Ramos (cell line): ENCODE measurements around the gene CEBPE.

ENCODE experiments used
- in situ Hi-C: fragments of 300-500 bp; cut with MboI; formaldehyde crosslinking; loops from one replicate; pipeline ENCODE4 v1.14.3; 2022; ENCODE audit warnings: low sequenced_read_pairs; ENCODE audit not compliant: unreplicated experiment

Gene CEBPE

DNA sequence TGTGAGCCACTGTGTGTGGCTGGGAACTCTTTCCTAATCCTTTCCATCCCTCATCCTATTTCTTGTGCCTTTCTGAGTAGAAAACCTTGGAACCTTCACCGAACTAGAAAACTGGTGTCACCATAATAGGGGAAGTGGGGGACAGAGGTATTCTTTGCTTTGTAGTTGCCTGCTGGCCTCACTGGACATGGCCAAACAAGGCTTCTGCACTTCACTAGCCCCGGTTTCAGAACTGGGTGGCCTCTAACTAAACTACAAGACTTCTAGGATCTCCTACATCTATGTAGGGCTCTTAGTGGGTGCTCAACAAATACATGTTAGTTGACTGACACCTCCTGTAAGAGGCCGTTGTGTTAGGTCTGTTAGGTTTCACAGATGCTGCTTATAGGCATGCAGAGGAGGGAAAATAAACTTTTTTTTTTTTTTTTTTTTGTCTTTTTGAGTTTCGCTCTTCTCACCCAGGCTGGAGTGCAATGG lies 13.7 kb downstream of the CEBPE start:
- in situ Hi-C loops, result no loop called here

DNA sequence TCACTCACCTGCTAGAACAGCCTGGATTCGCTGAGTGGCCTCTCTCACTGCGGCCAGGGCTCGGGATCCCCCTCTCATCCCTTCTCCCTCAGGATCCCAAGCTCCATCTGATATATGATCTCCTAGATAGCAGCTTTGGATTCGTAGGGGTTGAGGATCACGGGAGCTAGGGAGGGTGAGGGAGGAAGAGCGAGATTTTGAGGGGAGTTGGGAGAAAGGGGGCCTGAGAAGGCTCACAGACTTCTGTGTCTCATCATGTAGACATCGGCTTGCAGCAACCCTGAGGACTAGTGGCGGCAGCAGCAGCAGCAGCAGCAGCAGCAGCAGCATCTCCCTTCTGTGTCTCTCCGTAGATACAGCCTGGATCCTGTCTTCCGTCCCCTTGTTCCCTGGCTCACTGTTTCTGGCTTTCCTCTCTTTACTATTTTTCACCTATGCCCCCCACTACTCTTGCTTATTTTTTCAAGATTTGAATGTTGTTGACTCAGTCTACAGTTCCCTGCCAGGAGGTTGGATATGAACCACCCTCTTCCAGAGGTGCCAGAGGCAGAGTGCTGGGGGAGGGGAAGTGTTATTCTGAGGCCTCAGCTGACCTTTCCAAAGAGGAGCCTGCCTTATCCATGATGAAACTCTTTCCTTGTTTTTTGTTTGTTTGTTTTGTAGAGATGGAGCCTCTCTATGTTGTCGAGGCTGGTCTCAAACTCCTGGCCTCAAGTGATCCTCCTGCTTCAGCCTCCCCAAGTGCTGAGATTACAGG lies 14.3 kb downstream of the CEBPE start, which contains the start of gene CIROP:
Gene CIROP (minus strand): TSS at position 399 of the 757 bp plus-strand sequence. CDS start 69 bp downstream, at position 330.
- in situ Hi-C loops, result no loop called here

DNA sequence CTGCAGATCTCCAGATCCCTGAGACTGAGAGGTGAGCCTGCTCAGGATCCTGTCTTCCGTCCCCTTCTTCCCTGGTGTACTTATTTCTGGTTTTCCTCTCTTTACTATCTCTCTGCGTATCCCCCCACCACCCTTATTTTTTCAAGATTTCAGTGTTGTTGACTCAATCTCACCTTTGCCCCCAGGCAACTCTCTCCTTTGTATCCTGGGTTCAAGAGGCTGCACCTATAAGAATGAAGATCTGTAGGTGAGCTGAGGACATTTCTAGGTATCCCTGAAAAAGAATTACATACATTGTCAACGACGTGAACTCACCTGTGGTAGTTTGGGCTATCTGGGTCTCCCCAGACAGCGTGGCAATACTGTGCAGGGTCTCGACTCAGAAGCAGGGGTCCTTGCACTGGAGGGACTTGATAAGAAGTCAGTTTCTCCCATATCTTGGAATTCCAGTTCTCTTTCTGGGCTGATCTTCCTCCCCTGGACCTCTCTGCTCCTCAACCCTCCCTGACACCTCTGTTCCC lies 14.9 kb downstream of the CEBPE start:
- in situ Hi-C loops, result no loop called here

DNA sequence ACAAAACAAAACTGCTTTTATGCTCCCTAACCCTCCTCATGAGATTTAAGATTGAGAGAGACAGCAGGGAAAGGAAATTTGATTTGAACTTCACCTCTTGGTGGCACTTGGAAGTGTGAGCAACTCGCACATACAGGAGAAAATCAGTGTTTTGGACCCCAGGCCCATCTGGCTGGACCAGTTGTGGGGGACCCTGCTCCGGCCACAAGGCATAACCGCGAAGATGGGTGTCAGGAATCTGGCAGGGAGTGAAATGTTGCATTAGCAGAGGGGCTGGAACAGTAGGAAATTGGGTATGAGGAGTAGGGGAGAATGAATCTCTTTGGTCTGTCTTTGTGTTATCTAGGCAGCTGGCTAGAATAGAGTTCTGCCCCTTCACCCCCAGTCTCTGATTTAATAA lies 15.5 kb downstream of the CEBPE start:
- in situ Hi-C loops, result no loop called here

DNA sequence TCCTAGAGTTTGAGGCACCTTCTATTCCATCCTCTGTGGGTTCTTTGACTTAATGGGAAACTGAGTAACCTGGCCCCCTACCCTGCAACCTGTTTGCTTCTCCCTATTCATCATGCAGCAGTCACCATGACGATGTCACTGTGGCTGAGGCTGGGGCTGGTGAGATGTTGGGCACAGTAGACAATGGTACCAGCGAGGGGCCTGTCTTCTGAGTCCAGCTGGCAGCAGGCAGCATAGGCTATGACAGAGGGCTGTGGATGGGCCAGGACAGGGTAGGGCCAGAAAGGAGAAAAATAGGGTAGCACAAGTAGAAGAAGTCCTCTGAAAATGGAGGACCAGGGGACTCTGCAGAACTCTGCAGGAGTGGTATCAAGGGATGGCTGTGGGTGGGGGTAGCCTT lies 16.3 kb downstream of the CEBPE start:
- in situ Hi-C loops, result no loop called here

DNA sequence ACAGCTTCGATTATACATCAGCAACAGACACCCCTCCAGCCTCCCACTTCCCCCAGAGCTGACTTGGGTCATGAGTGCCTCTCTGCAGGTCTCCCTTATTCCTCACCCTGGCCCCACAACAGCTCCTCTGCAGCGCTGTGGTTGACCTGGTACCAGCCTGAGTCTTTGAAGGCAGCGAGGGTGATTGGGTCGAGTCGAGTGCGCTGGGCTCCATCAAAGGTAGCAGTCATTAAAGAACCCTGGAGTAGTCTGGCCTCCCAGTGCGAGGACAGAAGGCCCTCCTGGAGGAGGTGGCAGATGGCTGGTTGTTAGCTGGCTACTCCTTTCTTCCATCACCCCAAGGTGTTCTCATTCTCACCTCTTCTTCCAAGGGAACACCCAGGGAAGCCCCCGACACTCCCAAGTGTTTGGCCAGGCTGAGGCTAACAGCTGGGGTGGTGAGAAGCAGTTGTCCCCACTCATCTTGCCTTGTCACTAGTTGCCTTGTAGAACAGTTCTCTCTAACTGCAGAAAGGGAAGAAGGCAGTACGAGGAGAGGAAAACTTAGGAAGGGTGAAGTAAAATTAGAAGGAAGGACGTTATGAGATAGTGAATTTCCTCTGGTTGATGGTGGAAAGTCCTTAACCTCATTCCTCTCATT lies 16.9 kb downstream of the CEBPE start:
- in situ Hi-C loops, result no loop called here

DNA sequence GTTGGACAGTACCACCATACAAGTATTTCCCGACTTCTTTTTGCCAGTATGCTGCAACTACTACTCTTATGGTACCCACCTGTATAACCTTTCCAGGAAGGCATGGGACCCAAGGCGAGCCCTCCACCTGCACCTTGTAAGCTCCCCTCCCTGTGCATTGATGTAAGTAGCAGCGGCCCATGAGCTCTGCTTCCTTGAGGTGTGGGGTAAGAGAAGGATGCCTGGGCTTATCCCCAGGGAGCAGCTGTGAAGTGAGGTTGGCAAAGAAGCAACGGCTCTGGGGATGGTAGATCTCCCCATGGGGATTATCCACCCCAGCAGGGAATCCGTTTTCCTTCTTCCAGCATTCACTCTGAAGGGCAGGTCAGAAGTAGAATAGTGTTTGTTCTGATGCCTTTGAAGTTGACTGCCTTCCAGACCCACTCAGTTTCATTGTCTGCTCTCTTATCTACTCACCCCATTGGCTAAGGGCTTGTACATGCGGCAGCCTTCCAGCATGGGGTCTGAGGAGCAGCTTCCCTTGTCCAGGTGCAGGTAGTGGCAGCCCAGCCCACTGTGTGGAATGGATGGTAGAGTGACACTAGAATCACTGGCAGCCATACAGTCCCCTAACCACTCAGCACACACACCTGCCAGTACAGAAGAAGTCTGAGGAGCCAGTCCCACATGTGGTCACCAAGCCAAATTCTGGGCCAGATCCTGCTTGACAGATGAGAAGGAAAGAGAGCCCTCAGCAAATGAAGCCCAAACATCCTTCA lies 17.7 kb downstream of the CEBPE start:
- in situ Hi-C loops, result no loop called here

DNA sequence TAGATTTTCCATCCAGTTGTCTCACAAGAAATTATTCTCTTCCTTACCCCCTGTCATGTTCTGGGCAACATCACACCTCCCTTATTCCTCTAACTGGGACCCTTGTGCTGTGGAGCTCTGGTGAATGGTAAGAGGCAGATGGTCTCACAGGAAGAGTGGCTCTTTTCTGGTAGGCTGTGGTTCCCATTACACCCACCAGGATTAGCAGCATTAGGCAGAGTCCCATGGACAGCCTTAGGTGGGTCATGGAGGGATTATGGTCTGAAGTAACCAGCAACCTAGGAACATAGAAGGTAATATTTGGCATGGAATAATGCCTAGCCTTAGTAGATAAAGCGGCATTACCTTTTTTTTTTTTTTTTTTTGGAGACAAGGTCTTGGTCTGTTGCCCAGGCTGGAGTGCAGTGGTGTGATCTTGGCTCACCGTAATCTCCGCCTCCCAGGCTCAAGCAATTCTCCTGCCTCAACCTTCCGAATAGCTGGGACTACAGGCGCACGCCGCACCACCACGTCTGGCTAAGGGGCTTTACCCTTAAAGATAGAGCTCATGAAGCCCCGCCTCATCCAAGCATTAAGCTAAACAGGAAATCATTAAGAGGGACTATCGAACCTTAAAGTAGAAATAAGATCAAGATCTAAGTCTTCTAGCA lies 19.7 kb downstream of the CEBPE start:
- in situ Hi-C loops, result no loop called here

DNA sequence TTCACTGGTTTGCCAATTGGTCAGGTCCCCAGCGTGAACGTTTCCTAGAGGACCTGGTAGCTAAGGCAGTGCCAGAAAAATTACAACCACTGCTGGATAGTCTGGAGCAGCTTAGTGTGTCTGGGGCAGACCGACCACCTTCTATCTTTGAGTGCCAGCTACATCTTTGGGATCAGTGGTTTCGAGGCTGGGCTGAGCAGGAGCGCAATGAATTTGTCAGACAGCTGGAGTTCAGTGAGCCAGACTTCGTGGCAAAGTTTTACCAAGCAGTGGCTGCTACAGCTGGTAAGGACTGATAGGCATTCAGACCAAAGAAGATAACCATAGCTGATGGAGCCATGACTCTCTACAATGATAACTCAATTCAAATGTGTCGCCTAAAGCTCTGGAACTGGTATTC lies 21.3 kb downstream of the CEBPE start:
- in situ Hi-C loops, result no loop called here

DNA sequence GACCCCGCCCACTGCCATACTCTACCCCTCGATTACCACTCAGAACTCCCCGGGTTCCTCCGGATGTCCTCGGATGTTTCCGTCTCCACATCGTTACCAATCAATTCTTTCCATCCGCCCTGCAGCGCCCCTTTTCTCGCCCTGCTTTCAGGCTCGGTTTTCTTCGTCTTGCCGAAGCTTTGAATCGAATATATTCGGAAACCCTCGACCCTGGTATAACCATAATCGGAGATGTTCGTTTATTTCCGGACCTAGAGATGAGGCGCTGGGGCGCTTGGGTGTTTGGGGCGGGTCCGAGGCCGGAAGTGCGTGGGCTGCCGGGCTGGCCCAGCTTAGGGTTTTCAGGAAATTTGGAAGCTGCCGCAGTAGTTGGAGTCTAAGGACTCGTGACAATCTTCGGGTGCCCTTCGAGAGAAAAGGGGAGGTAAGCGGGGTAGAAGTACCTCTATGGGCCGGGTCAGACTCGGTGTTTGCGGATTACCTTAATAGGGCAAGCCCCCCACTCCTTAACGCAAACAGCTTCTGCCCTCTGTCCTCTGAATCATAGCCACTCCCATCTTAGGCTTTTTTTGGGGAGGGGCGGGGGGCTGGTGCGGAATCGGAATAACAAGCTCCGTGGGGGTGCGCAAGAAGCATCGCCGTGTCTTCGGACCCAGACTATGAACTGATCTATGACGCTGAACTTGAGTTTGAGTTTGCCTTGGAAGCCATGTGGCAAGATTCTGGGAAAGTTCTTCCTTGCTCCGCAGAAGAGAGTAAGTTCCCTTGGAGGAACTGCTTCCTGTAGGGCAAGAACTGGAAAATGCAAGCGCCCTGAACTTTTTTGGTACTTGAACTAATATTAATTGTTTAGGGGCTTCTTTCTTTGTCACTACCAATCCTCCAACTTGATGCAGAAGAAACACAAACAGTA lies 23.6 kb downstream of the CEBPE start, which contains the start of gene C14orf119:
Gene C14orf119 (plus strand): TSS at position 310 of the 913 bp plus-strand sequence. CDS start 2,154 bp downstream, outside the sequence.
- in situ Hi-C loops, result no loop called here

DNA sequence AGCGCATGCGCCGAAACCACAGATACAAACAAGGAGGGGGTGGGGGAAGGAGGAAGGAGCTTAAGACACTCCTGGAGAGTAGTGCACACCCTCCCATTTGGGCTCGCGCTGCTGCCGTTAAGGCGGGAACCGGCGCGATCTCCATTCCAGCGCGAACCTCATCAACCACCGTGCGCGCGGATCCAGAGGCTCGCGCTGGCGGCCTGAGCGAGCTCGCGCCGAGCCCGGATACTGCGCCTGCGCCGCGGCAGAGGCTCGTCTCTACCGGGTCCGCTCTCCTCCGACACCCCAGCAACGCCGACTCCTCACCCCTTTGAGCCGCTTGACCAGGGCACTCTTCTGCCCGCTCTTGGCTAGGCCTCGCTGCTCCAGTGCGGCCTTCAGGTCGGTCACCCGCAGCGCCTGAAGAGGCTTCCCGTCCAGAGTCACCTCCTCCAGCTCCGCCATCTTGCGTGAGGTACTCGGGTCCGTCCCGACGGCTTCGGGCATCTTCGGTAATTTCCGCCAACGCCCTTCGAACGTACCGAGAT lies 24.3 kb downstream of the CEBPE start, which contains the start of gene ACIN1:
Gene ACIN1 (minus strand): TSS at position 471 of the 530 bp plus-strand sequence. CDS start 24 bp downstream, at position 447.
- in situ Hi-C loops, result no loop called here

DNA sequence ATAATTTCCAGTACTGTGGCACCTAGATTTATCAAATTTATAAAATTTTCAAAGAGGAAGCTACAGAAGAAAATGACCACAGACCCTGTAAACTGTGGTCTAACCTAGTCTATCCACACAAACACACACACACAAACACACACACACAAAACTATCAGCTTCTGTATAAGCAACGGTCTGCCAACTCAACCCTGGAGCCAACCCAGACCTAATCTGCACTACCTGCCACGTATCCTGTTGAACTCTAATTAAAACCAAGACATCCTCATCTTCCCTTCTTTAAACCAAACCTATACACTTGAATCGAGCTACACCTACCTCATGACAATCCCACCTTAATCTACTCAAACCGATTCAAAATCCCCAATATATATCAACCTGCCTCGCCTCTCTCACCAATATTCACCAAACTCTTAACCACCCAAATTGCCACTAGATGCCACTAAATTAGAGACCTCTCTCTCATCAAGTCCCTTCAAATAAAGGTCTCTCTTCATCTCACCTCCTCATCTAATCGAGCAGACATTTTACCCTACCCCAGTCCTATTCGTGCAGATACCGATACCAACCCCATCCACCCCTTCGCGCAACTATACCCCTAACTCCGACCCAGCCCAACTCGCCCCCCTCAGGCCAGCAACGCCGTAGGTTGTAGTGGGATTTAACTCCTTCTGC lies 24.9 kb downstream of the CEBPE start:
- in situ Hi-C loops, result no loop called here

DNA sequence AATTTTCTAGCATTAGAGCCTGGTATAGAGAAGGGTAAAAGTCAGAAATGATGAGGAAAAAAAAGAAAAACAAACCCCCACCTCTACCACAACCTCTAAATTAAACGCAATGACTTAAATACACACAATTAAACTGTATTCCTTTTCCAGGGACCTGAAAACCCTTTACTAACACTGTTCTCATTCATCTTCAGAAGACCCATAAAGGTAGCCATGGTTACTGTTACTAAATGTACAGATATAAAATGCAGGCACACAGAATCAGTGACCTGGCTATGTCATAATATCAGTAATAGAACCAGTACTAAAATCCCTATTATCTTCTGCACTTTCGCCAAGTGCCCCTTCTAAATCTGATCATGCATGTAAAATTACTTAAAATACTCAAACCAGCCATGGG lies 25.5 kb downstream of the CEBPE start:
- in situ Hi-C loops, result no loop called here

DNA sequence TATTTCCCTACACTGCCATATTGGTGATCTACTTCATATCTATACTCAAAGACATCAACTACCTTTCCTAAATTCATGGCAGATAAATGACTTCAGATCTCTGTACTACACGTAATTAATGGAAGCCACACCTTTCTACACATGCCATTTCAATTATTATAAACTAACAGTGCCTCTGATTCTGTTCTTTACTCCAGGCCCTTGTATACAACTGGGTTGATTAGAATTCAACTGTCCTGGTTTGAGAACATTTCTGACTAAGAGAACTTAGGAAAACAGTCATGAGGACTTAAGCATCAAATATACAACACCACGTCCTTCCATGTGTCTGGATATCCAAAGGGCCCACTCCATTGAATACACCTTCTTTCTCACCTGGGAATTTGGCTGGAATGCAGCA lies 26.0 kb downstream of the CEBPE start:
- in situ Hi-C loops, result no loop called here

DNA sequence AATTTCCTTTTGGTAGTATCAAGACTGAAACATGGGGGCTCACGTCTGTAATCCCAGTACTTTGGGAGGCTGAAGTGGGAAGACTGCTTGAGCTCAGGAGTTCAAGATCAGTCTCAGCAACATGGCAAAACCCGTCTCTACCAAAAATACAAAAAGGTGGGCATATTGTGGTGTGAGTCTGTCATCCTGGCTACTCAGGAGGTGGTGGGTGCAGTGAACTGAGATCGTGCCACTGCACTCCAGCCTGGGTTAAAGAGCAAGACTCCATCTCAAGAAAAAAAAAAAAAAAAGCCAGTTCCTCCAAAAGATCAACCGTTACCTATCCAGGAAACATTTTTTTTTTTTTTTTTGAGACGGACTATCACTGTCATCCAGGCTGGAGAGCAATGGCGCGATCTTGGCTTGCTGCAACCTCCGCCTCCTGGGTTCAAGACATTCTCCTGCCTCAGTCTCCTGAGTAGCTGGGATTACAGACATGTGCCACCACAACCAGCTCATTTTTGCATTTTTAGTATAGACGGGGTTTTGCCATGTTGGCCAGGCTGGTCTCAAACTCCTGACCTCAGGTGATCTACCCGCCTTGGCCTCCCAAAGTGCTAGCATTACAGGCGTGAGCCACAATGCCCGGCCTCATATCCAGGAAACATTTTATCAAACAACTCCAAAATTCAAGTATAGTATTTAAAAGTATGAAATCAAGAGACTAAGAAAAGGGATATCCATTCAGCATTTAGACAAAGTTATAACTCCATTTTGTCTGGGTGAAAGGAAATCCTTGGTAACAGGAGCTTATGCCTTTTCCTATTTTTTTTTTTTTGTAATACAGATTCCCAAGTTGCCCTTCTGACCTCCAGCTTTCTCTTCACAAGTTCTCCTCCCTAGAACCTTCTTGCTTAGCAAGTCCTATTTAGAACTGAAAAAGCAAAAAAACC lies 27.5 kb downstream of the CEBPE start:
- in situ Hi-C loops, result no loop called here

DNA sequence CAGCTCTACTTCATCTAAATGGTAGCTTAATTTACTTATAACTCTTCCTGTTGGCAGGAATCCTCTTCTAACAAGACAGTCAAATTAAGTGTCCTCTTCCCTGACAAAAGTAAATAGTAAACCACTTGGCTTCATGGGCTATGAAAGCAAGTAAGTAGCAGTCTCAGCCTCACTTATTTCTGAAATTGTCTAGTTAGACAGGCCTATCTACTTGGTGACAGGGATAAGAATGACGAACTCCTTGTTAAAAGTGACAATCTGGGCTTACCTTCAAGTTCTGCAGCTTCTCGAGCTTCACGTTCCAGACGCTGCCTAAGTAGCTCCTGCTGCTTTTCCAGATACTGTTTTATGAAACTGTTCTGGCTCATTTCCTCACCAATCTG lies 28.8 kb downstream of the CEBPE start:
- in situ Hi-C loops, result no loop called here
